ENCODE results near the gene PPP2R5C.
"Not testable (repeated sequence)": the region's sequence is repeated elsewhere in the genome, so short reads cannot be mapped to it uniquely, and the experiment has no call there.

The PPP2R5C gene

GRCh38 chr14:101721951-101722661, 39.4 kb upstream of the PPP2R5C start:
- Histone ChIP-seq H3K4me2 (ENCODE audit: low read length) (peak overlapping the region; percentile 66), H3K27ac (ENCODE audit: low read depth, low read length) (no peak overlapping the region)

DNA sequence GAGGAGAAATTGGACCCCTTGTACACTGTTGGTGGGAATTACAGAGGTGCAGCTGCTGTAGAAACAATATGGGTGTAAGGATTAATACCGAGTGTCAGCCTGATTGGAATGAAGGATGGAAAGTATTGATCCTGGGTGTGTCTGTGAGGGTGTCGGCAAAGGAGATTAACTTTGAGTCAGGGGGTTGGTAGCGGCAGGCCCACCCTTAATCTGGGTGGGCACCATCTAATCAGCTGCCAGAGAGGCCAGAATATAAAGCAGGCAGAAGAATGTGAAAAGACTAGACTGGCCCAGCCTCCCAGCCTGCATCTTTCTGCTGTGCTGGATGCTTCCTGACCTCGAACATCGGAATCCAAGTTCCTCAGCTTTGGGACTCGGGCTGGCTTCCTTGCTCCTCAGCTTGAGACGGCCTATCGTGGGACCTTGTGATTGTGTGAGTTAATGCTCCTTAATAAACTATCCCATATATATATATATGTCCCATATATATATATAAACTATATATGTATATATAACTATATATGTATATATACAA, 38.4 kb upstream of the PPP2R5C start:
- Histone ChIP-seq H3K4me1 (ENCODE audit: control insufficient read depth, low read length) (peaks cover 11% of the 10 kb centered on the region), H3F3A (ENCODE audit: control insufficient read depth, insufficient read depth) (peaks cover 12% of the 10 kb centered on the region), H3K27me3 (ENCODE audit: control insufficient read depth, low read length) (no peaks in the 10 kb centered on the region; the same call in 1 of the 2 replicates), H3K27ac (ENCODE audit: low read depth, low read length) (no peak overlapping the region), H3K9me2 (replicated peaks; ENCODE audit: control insufficient read depth, low read length) (no peaks in the 10 kb centered on the region), H3K4me3 (ENCODE audit: low read length) (no peak overlapping the region), H3K9me3 (ENCODE audit: control insufficient read depth, insufficient read depth, low read length) (no peaks in the 10 kb centered on the region), H3K4me2 (ENCODE audit: low read length) (no peak overlapping the region), H4K20me1 (ENCODE audit: control insufficient read depth, insufficient read depth, low read depth, low read length) (no peaks in the 10 kb centered on the region), H3K79me2 (ENCODE audit: control insufficient read depth, low read length) (no peaks in the 10 kb centered on the region), H3K36me3 (ENCODE audit: control insufficient read depth, low read length) (no peaks in the 10 kb centered on the region)
- TF ChIP-seq CTCF (IDR thresholded peaks at IDR 0.05; ENCODE audit: low read depth, low read length, poor library complexity, severe bottlenecking) (no peak), EZH2phosphoT487 (IDR thresholded peaks at IDR 0.05; ENCODE audit: borderline replicate concordance, low read length) (no peak)

More at GRCh38 chr14:101721951-101722661, 39.4 kb upstream of the PPP2R5C start:
- H3K36me3 ChIP-seq (ENCODE audit: control insufficient read depth, low read length): no peaks in the 10 kb centered on the region
- H3K9me2 ChIP-seq (replicated peaks; ENCODE audit: control insufficient read depth, low read length): no peaks in the 10 kb centered on the region
- H3K4me1 ChIP-seq (ENCODE audit: control insufficient read depth, low read length): peaks cover 11% of the 10 kb centered on the region
- no peaks in the 10 kb centered on the region for H3K9me3 ChIP-seq (ENCODE audit: control insufficient read depth, insufficient read depth, low read length)
- peak overlapping the region; percentile 62 for H3K4me3 ChIP-seq (ENCODE audit: low read length)
- no peaks in the 10 kb centered on the region for H3K79me2 ChIP-seq (ENCODE audit: control insufficient read depth, low read length)
- peaks cover 12% of the 10 kb centered on the region for H3F3A ChIP-seq (ENCODE audit: control insufficient read depth, insufficient read depth)
- TF ChIP-seq CTCF (IDR thresholded peaks at IDR 0.05; ENCODE audit: low read depth, low read length, poor library complexity, severe bottlenecking) (no peak), EZH2phosphoT487 (IDR thresholded peaks at IDR 0.05; ENCODE audit: borderline replicate concordance, low read length) (no peak)
- H4K20me1 ChIP-seq (ENCODE audit: control insufficient read depth, insufficient read depth, low read depth, low read length): no peaks in the 10 kb centered on the region
- no peaks in the 10 kb centered on the region; the same call in 1 of the 2 replicates for H3K27me3 ChIP-seq (ENCODE audit: control insufficient read depth, low read length)

DNA sequence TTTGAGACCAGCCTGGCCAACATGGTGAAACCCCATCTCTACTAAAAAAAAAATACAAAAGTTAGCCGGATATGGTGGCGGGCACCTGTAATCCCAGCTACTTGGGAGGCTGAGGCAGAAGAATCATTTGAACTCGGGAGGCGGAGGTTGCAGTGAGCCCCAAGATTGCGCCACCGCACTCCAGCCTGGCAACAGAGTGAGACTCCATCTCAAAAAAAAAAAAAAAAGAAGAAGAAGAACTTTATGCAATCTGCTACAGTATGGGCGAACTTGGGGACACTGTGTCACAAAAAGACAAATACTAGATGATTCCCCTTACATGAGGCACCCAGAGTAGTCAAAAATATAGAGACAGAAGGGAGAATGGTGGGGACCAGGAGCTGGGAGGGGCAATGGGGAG, 35.9 kb upstream of the PPP2R5C start:
- peaks cover 12% of the 10 kb centered on the region for H3F3A ChIP-seq (ENCODE audit: control insufficient read depth, insufficient read depth)
- not testable (repeated sequence) for H4K20me1 ChIP-seq (ENCODE audit: control insufficient read depth, insufficient read depth, low read depth, low read length); H3K27me3 ChIP-seq (ENCODE audit: control insufficient read depth, low read length); H3K27ac ChIP-seq (ENCODE audit: low read depth, low read length); H3K9me2 ChIP-seq (replicated peaks; ENCODE audit: control insufficient read depth, low read length); H3K79me2 ChIP-seq (ENCODE audit: control insufficient read depth, low read length); H3K4me3 ChIP-seq (ENCODE audit: low read length); H3K9me3 ChIP-seq (ENCODE audit: control insufficient read depth, insufficient read depth, low read length); H3K36me3 ChIP-seq (ENCODE audit: control insufficient read depth, low read length); H3K4me2 ChIP-seq (ENCODE audit: low read length)
- peaks cover 11% of the 10 kb centered on the region for H3K4me1 ChIP-seq (ENCODE audit: control insufficient read depth, low read length)

DNA sequence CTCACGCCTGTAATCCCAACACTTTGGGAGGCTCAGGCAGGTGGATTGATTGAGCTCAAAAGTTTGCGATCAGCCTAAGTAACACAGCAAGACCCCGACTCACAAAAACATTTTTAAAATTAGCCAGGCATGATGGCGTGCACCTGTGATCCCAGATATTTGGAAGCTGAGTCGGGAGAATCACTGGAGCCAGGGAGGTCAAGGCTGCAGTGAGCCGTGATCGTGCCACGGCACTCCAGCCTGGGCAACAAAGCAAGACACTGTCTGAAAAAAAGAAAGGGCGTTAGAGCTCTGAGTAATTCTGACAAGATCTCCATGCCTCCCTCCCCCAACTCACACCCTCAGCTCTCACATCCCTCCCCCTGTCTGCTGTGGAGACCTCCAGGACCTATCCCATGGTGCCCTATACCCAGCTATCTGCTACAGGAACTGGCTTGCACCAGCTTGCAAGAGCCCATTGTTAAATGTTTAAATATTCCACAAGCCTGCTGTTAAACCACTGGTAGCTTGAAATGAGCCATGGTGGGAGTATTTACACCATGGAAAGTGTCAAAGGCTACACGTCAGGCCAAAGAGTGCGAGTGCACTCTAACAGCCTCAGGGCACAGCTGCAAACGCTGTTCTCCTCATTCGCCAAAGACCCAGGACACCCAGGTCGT, 35.1 kb upstream of the PPP2R5C start:
- Histone ChIP-seq H3K27ac (ENCODE audit: low read depth, low read length) (no peak overlapping the region), H3K4me2 (ENCODE audit: low read length) (no peak overlapping the region), H3K9me3 (ENCODE audit: control insufficient read depth, insufficient read depth, low read length) (no peaks in the 10 kb centered on the region), H3K79me2 (ENCODE audit: control insufficient read depth, low read length) (no peaks in the 10 kb centered on the region), H3K4me1 (ENCODE audit: control insufficient read depth, low read length) (peaks cover 16% of the 10 kb centered on the region), H3K9me2 (replicated peaks; ENCODE audit: control insufficient read depth, low read length) (no peaks in the 10 kb centered on the region), H3F3A (ENCODE audit: control insufficient read depth, insufficient read depth) (peaks cover 12% of the 10 kb centered on the region), H3K36me3 (ENCODE audit: control insufficient read depth, low read length) (no peaks in the 10 kb centered on the region), H4K20me1 (ENCODE audit: control insufficient read depth, insufficient read depth, low read depth, low read length) (no peaks in the 10 kb centered on the region), H3K4me3 (ENCODE audit: low read length) (no peak overlapping the region), H3K27me3 (ENCODE audit: control insufficient read depth, low read length) (no peaks in the 10 kb centered on the region; the same call in 1 of the 2 replicates)
- TF ChIP-seq EZH2phosphoT487 (IDR thresholded peaks at IDR 0.05; ENCODE audit: borderline replicate concordance, low read length) (no peak), CTCF (IDR thresholded peaks at IDR 0.05; ENCODE audit: low read depth, low read length, poor library complexity, severe bottlenecking) (no peak)

Data from DOHH2 (cell line).